ENCODE measurements around the gene ATG7.

- TF ChIP-seq POLR2AphosphoS5 (IDR thresholded peaks at IDR 0.05) = no peak
- TF ChIP-seq CTCF (IDR thresholded peaks at IDR 0.05) = no peak
- no peak for TF ChIP-seq POLR2A (IDR thresholded peaks at IDR 0.05)
These were observed 308.4 kb downstream of the ATG7 start for GRCh38 chr3:11580645-11581044.
